GM18867 (cell line): Measurements from ENCODE around the gene SLC11A1.

Source experiments
- ATAC-seq: cut with Tn5 transposase; IDR thresholded peaks from one replicate; pipeline ENCODE4 v1.9.1; 2021; ENCODE audit warnings: mild to moderate bottlenecking, moderate library complexity; ENCODE audit not compliant: unreplicated experiment

The SLC11A1 gene

GRCh38 chr2:218403810-218404209, 21.7 kb downstream of the SLC11A1 start:
- ATAC-seq = no peak

DNA sequence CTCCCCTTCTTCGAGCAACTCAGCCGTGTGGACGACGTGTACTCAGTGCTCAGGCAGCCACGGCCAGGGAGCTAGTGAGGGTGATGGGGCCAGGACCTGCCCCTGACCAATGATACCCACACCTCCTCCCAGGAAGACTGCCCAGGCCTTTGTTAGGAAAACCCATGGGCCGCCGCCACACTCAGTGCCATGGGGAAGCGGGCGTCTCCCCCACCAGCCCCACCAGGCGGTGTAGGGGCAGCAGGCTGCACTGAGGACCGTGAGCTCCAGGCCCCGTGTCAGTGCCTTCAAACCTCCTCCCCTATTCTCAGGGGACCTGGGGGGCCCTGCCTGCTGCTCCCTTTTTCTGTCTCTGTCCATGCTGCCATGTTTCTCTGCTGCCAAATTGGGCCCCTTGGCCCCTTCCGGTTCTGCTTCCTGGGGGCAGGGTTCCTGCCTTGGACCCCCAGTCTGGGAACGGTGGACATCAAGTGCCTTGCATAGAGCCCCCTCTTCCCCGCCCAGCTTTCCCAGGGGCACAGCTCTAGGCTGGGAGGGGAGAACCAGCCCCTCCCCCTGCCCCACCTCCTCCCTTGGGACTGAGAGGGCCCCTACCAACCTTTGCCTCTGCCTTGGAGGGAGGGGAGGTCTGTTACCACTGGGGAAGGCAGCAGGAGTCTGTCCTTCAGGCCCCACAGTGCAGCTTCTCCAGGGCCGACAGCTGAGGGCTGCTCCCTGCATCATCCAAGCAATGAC, 22.4 kb downstream of the SLC11A1 start:
- no peak for ATAC-seq

- no peak for ATAC-seq
Observed at GRCh38 chr2:218405086-218405745, 23.1 kb downstream of the SLC11A1 start.

- ATAC-seq = no peak
Observed at GRCh38 chr2:218405746-218406208, 23.7 kb downstream of the SLC11A1 start.

- ATAC-seq = peak; percentile 80
Observed at GRCh38 chr2:218406209-218406948, 24.3 kb downstream of the SLC11A1 start.

DNA sequence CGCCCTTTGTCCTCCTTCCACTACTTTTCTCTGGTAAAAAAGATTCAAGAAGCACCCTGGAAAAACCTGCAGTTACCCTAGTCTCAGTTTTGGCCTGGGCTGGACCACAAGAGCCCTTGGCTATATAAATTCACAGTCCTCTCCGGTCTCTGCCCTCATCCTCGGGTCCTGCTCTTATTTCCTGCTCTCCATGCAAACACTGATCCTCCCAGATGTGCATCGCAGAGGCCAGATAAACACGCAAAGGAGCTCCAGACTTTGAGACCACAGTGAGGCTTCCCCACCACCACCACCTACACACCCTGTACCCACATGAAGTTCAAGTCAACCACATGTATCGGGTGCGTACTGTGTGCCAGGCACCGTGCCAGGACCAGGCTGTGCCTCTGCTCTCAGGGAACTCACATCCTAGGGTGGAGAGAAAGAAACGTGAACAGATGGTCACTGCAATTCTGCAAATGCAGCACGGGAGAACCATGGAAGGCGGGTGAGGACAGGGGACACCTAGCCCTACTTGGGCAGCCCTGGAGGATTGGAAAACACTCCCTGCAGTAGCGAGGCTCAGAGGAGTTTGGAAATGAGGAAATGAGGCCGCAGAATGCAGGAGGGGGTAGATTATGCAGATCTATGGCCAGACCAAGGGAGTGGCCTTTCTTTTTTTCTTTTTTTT, 25.0 kb downstream of the SLC11A1 start:
- peak; percentile 6 for ATAC-seq

DNA sequence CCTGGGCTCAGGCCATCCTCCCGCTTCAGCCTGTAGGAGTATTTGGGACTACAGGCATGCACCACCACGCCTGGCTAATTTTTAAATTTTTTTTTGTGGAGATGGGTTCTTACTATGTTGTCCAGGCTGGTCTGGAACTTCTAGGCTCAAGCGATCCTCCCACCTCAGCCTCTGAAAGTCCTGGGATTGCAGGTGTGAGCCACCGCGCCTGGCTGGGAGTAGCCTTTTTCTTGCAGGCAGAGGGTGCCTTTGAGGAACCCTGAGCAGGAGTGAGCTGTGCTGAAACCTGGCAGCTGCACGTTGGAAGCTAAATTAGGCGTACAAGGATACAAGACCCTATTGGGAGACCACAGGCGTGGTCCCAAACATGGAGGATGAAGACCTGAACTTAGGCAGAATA, 25.6 kb downstream of the SLC11A1 start:
- ATAC-seq = no peak

GRCh38 chr2:218418321-218418716, 36.2 kb downstream of the SLC11A1 start:
- no peak for ATAC-seq

DNA sequence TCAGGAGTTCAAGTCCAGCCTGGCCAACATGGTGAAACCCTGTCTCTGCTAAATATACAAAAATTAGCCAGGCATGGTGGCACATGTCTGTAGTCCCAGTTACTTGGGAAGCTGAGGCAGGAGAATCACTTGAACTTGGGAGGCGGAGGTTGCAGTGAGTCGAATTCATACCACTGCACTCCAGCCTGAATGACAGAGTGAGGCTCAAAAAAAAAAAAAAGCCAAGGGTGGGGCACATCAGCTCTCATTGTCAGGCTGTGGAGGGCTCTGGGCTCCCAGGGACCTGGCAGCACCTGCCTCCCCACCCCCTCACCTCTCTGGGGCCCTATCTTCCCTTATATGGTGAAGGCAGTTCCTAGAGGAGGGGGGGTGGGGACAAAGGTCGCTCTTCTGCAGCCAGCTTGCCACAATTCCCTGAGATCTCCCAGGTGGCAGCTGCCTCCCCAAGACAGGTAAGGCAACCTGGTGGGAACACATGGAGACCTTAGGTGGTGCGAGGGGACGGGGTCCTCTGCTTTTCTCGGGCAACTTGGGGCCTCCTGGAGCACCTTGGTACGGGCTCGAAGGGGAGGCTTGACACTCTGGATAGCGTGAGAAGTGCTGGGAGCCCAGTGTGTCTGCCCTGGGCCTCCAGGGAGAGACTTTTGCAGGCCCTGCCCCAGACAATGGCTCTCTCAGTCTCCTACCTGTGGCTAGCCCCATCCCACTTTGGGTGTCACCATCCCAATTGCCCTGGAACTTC, 36.8 kb downstream of the SLC11A1 start, which contains the start of gene VIL1:
TSS of gene VIL1 (plus strand) at position 407 of the 742 bp plus-strand sequence. CDS start 4,656 bp downstream, outside the sequence.
- no peak for ATAC-seq

GRCh38 chr2:218419630-218420216, 37.6 kb downstream of the SLC11A1 start:
- no peak for ATAC-seq

DNA sequence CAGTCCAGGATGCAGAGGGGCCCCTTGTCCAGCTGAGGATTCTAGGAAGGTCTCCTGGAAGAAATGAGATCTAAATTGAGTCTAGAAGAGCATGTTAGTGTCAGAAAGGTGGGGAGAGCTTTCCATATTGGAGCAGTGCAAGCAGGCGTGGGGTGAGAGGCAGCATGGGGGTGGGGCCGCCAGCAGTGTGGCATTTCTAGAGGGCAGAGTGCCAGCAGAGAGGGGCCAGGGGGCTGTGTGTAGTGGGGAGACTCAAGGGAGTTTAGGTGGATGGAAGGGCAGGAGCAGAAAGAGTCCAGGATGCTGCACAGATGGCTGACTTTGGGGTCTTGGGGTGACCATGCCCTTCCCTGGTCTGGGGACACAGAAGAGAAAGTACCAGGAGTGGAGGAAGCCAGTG, 39.0 kb downstream of the SLC11A1 start:
- no peak for ATAC-seq

DNA sequence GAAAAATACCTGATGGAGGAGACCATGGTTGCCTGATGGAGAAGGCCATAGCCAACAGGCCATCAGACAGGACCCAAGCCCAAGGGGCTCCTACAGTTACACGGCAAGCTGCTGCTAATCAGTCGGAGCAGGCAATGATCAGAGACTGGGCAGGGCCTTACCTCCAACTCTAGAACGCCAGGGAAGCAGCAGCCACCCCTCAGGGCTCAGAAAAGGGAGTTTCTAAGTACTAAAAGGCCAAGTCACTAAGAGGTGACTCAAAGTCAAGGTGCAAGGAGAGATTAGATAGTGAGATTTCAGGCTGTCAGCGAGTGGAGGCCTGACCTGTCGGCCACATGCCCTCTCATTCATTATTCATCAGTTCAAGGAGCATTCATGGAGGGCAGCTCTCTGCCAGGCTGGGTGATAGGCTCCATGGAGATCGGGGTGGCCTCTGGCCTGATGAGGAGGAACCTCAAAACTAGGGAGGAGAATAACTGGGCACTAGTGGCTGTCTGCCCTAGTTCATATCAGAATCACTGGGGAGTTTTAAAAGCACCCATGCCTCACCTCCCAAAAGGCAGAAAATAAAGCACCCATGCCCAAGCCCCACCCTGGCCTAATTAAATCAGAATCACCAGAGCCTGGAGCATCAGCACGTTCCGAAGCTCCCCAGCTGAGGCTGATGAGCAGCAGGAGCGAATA, 40.5 kb downstream of the SLC11A1 start:
- ATAC-seq = no peak

- ATAC-seq = no peak
Observed at GRCh38 chr2:218423584-218423983, 41.5 kb downstream of the SLC11A1 start.

DNA sequence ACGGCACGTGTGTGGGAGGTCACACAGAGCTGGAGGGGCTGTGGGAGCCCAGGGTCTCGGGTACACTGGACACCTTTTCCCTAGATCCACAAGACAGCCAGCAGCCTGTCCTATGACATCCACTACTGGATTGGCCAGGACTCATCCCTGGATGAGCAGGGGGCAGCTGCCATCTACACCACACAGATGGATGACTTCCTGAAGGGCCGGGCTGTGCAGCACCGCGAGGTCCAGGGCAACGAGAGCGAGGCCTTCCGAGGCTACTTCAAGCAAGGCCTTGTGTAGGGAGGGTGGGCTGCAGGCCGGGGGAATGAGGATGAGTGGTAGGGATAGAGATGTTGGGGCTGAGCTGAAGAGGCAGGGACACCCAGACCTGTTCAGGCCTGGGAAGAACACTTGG, 43.5 kb downstream of the SLC11A1 start:
- ATAC-seq = no peak

GRCh38 chr2:218427741-218428140, 45.7 kb downstream of the SLC11A1 start:
- ATAC-seq = no peak

DNA sequence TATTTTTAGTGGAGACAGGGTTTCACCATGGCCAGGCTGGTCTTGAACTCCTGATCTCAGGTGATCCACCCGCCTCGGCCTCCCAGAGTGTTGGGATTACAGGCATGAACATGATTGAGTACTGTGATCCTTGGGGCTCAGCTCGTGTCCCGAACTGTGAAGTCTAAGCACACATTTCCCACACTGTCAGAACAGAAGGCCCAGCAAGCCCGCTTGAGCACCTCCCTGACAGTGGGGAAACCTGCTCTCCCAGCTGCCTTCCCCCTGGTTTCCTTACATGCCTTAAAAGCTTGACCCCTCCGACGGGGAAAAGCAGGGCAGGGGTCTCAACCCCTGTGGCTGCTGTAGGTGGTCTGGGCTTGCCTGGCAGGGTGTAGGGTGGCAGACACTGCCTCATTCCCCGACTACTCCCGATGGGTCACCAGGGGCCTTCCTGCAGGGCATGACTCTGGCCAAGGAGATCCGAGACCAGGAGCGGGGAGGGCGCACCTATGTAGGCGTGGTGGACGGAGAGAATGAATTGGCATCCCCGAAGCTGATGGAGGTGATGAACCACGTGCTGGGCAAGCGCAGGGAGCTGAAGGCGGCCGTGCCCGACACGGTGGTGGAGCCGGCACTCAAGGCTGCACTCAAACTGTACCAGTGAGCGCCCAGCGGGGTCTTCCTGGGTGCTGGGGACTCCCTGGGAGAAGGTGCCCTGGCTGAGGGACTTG, 46.9 kb downstream of the SLC11A1 start:
- ATAC-seq = no peak

- ATAC-seq = no peak
Observed at GRCh38 chr2:218429911-218430692, 48.0 kb downstream of the SLC11A1 start.

DNA sequence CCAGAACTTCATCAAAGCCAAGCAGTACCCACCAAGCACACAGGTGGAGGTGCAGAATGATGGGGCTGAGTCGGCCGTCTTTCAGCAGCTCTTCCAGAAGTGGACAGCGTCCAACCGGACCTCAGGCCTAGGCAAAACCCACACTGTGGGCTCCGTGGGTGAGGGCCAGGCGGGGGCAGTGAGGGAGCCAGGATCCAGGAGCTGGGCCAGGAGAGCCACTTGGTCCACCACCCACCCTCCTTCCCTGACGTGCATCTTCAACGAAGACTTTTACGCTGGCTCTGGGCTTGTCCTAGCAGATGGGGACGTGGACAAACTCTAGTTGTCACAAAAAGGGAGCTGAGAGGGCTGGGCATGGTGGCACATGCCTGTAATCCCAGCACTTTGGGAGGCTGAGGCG, 48.6 kb downstream of the SLC11A1 start:
- no peak for ATAC-seq
